Fibroblast of mammary gland (primary cell): Measurements from ENCODE around the gene RBM12.

Experiments used
- DNase-seq: peaks from one replicate; pipeline ENCODE4 v3.0.0-alpha.2; 2010; ENCODE audit warnings: low read depth
- H3K4me3 ChIP-seq: 2 replicates; pipeline ENCODE4 v1.5.1; 2011; ENCODE audit warnings: low read depth, mild to moderate bottlenecking, low read length, moderate library complexity; ENCODE audit not compliant: control insufficient read depth
- CTCF ChIP-seq: conservative IDR thresholded peaks from 2 replicates; pipeline ENCODE4 v1.5.1; 2011; ENCODE audit warnings: low read depth, low read length, inconsistent platforms; ENCODE audit not compliant: control insufficient read depth, insufficient read depth

The RBM12 gene

GRCh38 chr20:35699957-35700624, 35.4 kb upstream of the RBM12 start:
- TF ChIP-seq CTCF = no peak
- DNase-seq = no peak
- H3K4me3 ChIP-seq = peak overlapping the region; percentile 97

- TF ChIP-seq CTCF = no peak
- peak; percentile 71 for DNase-seq
- H3K4me3 ChIP-seq = peak within 1 kb of the TSS; percentile 97
These were observed 34.6 kb upstream of the RBM12 start, which contains the start of the genes NFS1 and ROMO1 for GRCh38 chr20:35699127-35699956. Gene NFS1, minus strand, starts transcription at chr20:35699352. Its CDS starts 64 bp downstream, at chr20:35699288. Gene ROMO1, plus strand, starts transcription at chr20:35699405. Its CDS starts 228 bp downstream, at chr20:35699633.

- TF ChIP-seq CTCF = no peak
- H3K4me3 ChIP-seq = peak overlapping the region; percentile 97
- no peak for DNase-seq
These were observed 33.8 kb upstream of the RBM12 start for GRCh38 chr20:35698298-35699126.

GRCh38 chr20:35697696-35698297, 33.1 kb upstream of the RBM12 start:
- TF ChIP-seq CTCF = no peak
- H3K4me3 ChIP-seq = peak overlapping the region; percentile 97
- no peak for DNase-seq

GRCh38 chr20:35695978-35696377, 31.3 kb upstream of the RBM12 start:
- no peak overlapping the region for H3K4me3 ChIP-seq
- no peak for DNase-seq

More at GRCh38 chr20:35695978-35696377, 31.3 kb upstream of the RBM12 start:
- no peak for TF ChIP-seq CTCF
